Activated naive CD4-positive, alpha-beta T cell (primary cell): ENCODE results near the gene RAI2.

Experiments
- DNase-seq, 4 experiments: peaks; one replicate each; lab custom pipeline; 2025; lab: John Stamatoyannopoulos, UW

Gene RAI2

GRCh38 chrX:17829566-17829965, 31.5 kb downstream of the RAI2 start:
- no peak for DNase-seq

- DNase-seq, result no peak
Observed at GRCh38 chrX:17828171-17828570, 32.9 kb downstream of the RAI2 start.

- no peak for DNase-seq
Observed at GRCh38 chrX:17826609-17827496, 34.2 kb downstream of the RAI2 start.

GRCh38 chrX:17824980-17825379, 36.1 kb downstream of the RAI2 start:
- no peak for DNase-seq

GRCh38 chrX:17822351-17822750, 38.7 kb downstream of the RAI2 start:
- DNase-seq, result no peak

- DNase-seq, result no peak
Observed at GRCh38 chrX:17820100-17820499, 41.0 kb downstream of the RAI2 start.

GRCh38 chrX:17818726-17819125, 42.4 kb downstream of the RAI2 start:
- DNase-seq, result no peak

GRCh38 chrX:17817251-17817650, 43.8 kb downstream of the RAI2 start:
- DNase-seq, result no peak

- no peak for DNase-seq
Observed at GRCh38 chrX:17814557-17814956, 46.5 kb downstream of the RAI2 start.

GRCh38 chrX:17814059-17814458, 47.0 kb downstream of the RAI2 start:
- no peak for DNase-seq

- DNase-seq, result no peak
Observed at GRCh38 chrX:17813277-17813676, 47.8 kb downstream of the RAI2 start.

GRCh38 chrX:17812763-17813162, 48.3 kb downstream of the RAI2 start:
- no peak for DNase-seq

- DNase-seq, result no peak
Observed at GRCh38 chrX:17809984-17810383, 51.1 kb downstream of the RAI2 start.

- no peak for DNase-seq
Observed at GRCh38 chrX:17809273-17809672, 51.8 kb downstream of the RAI2 start.

- DNase-seq, result no peak
Observed at GRCh38 chrX:17805120-17805519, 56.0 kb downstream of the RAI2 start.

- no peak for DNase-seq
Observed at GRCh38 chrX:17803449-17803848, 57.6 kb downstream of the RAI2 start.

- DNase-seq, result no peak
Observed at GRCh38 chrX:17802756-17803155, 58.3 kb downstream of the RAI2 start.

- DNase-seq, result no peak
Observed at GRCh38 chrX:17801431-17801830, 59.7 kb downstream of the RAI2 start.

- DNase-seq, result no peak
Observed at GRCh38 chrX:17798921-17799320, 62.2 kb downstream of the RAI2 start.

- DNase-seq, result peak; percentile 8 to 91 (median 36)
Observed at GRCh38 chrX:17792826-17793225, 68.3 kb downstream of the RAI2 start.

- DNase-seq, result no peak
Observed at GRCh38 chrX:17788956-17789562, 72.0 kb downstream of the RAI2 start.

- DNase-seq, result peak; percentile 0 to 19 (median 8)
Observed at GRCh38 chrX:17788439-17788838, 72.7 kb downstream of the RAI2 start.

GRCh38 chrX:17787557-17787956, 73.5 kb downstream of the RAI2 start:
- DNase-seq, result no peak
